AG04449 (cell line): ENCODE results near the gene DIS3L2.
"Not testable (repeated sequence)": the region's sequence is repeated elsewhere in the genome, so short reads cannot be mapped to it uniquely, and the experiment has no call there.

ENCODE experiments used
- CTCF ChIA-PET: fragments of 350-600 bp; formaldehyde crosslinking; extraction: SDS; loops from one replicate; lab custom pipeline; 2021; ENCODE audit warnings: antibody characterized with exemption; lab: Yijun Ruan, JAX
- POLR2A ChIA-PET: fragments of 400-600, 350-600 bp; formaldehyde crosslinking; extraction: SDS; loops from one replicate; lab custom pipeline; 2020; ENCODE audit warnings: antibody characterized with exemption, inconsistent platforms; lab: Yijun Ruan, JAX
- DNase-seq: peaks from one replicate; pipeline ENCODE4 v3.0.0-alpha.2; 2010; ENCODE audit warnings: low read depth, low spot score
- H3K4me3 ChIP-seq: 2 replicates; pipeline ENCODE4 v1.5.1; 2011; ENCODE audit warnings: low read depth, mild to moderate bottlenecking, control low read depth, low read length
- TF ChIP-seq, protein P1 (sequence below): IDR thresholded peaks from one replicate; pipeline ENCODE4 v1.5.1; 2011; ENCODE audit warnings: mild to moderate bottlenecking, moderate library complexity, low read length, control low read depth, inconsistent platforms; ENCODE audit not compliant: insufficient read depth; ENCODE audit errors: missing control alignments

Gene DIS3L2

DNA sequence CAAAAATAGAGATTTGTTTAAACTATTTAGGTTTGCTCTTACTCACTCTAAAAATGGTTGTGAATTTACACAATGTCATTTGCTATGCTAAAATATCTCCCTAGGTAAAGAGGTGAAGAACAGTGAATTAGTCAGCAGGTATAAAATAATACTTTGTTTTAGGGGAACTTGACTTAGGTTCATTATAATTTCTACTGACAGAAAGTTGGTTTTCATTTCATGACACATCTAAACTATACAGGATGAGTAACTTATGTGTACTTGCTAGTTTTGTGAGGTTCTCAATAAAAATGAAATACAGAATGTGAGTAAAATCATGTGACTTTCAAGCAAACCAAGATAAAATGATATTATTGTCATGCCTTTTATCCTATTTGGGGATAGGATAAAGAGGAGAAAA, 66.0 kb downstream of the DIS3L2 start:
- ChIA-PET POLR2A (no interaction called here), CTCF (interaction anchor here (1.1 kb wide), 1 partner anchor 41 kb away, joined by 3 read pairs; no protein-coding TSS in a partner anchor)
- TF ChIP-seq, protein P1, sequence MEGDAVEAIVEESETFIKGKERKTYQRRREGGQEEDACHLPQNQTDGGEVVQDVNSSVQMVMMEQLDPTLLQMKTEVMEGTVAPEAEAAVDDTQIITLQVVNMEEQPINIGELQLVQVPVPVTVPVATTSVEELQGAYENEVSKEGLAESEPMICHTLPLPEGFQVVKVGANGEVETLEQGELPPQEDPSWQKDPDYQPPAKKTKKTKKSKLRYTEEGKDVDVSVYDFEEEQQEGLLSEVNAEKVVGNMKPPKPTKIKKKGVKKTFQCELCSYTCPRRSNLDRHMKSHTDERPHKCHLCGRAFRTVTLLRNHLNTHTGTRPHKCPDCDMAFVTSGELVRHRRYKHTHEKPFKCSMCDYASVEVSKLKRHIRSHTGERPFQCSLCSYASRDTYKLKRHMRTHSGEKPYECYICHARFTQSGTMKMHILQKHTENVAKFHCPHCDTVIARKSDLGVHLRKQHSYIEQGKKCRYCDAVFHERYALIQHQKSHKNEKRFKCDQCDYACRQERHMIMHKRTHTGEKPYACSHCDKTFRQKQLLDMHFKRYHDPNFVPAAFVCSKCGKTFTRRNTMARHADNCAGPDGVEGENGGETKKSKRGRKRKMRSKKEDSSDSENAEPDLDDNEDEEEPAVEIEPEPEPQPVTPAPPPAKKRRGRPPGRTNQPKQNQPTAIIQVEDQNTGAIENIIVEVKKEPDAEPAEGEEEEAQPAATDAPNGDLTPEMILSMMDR: no peak
- DNase-seq: no peak
- no peak overlapping the region for H3K4me3 ChIP-seq

DNA sequence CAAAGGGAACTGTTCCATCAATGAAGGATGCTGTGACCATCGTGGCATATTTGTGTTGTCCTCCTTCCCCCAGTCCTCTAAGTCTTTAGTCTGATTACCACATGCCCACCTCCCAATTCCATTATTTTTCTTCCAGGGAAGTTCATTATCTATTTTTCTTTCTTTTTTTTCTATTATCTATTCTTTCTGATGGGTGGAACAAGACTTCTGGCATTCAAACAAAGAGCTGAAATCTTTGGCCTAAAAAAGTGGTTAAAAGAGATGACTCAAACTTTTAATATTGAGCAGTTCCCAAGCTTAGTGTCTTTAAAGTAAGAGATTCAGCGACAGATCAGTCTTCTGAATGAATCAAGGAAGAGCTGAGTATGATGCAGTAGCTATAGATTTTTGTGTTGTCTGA, 66.6 kb downstream of the DIS3L2 start:
- H3K4me3 ChIP-seq: no peak overlapping the region
- no peak for DNase-seq
- POLR2A ChIA-PET: no interaction called here
- CTCF ChIA-PET: interaction anchor here (1.1 kb wide), 1 partner anchor 41 kb away, joined by 3 read pairs; no protein-coding TSS in a partner anchor
- TF ChIP-seq, protein P1: no peak

- no peak overlapping the region for H3K4me3 ChIP-seq
- ChIA-PET CTCF (interaction anchor here (1.1 kb wide), 1 partner anchor 42 kb away, joined by 3 read pairs; no protein-coding TSS in a partner anchor), POLR2A (no interaction called here)
- no peak for DNase-seq
- TF ChIP-seq, protein P1: no peak
Observed at GRCh38 chr2:232028631-232029030, 67.1 kb downstream of the DIS3L2 start.

DNA sequence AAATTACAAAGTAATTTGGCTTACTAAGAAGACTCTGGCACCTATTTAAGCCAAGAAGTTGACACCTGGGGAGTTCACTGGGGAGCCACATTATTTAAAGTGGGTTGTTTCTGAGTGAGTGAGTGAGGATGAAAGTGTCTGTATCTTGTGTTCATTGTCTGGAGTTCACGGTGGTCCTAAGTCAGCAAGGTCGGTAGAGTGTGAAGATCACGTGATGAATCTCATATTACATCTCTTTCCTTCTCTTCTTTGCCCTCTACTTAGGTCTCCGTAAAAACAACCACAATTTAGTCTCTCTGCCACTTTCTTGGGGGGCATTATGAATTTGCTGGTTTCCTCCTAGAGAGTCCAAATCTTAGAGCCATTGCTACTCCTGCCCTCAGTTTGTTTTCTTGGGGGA, 67.8 kb downstream of the DIS3L2 start:
- TF ChIP-seq, protein P1: no peak
- ChIA-PET CTCF (no interaction called here), POLR2A (no interaction called here)
- DNase-seq: no peak
- H3K4me3 ChIP-seq: no peak overlapping the region

- ChIA-PET CTCF (no interaction called here), POLR2A (no interaction called here)
- no peak for DNase-seq
Observed at GRCh38 chr2:232030229-232030628, 68.7 kb downstream of the DIS3L2 start.

DNA sequence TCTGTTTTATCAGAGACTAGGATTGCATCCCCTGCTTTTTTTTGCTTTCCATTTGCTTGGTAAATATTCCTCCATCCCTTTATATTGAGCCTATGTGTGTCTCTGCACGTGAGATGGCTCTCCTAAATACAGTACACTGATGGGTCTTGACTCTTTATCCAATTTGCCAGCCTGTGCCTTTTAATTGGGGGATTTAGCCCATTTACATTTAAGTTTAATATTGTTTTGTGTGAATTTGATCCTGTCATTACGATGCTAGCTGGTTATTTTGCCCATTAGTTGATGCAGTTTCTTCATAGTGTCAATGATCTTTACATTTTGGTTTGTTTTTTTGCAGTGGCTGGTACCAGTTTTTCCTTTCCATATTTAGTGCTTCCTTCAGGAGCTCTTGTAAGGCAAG, 73.8 kb downstream of the DIS3L2 start:
- CTCF ChIA-PET, H3K4me3 ChIP-seq, DNase-seq, POLR2A ChIA-PET: not testable (repeated sequence)

More at GRCh38 chr2:232030229-232030628, 68.7 kb downstream of the DIS3L2 start:
- TF ChIP-seq, protein P1: no peak
- no peak overlapping the region for H3K4me3 ChIP-seq

DNA sequence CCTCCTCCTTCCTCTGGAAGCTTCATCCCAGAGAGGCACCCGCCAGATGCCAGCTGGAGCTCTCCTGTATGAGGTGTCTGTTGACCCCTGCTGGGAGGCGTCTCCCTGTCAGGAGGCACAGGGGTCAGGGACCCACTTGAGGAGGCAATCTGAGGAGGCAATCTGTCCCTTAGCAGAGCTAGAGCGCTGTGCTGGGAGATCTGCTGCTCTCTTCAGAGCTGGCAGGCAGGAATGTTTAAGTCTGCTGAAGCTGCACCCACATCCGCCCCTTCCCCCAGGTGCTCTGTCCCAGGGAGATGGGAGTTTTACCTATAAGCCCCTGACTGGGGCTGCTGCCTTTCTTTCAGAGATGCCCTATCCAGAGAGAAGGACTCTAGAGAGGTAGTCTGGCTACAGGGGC, 75.4 kb downstream of the DIS3L2 start:
- DNase-seq, H3K4me3 ChIP-seq, CTCF ChIA-PET, POLR2A ChIA-PET: not testable (repeated sequence)
